GM23338 (cell line): ENCODE results near the gene FAM167B. TPM values are rescaled to one million over a fixed set of nuclear protein-coding genes. Genes with fewer than 3 reads are reported as not detected.
A peak's percentile ranks its signal among the peaks of the same experiment; 100 is the strongest.

Experiments used
- ATAC-seq: fragments of 200-7000 bp; cut with Tn5 transposase; 3 replicates; pipeline ENCODE4 v1.9.1; 2020
- DNase-seq: peaks from one replicate; pipeline ENCODE4 v3.0.0-alpha.2; 2015; ENCODE audit warnings: low spot score
- H2AFZ ChIP-seq: fragments of 200-600 bp; sonication (generic); 2 replicates; pipeline ENCODE4 v1.8.0; 2016; ENCODE audit warnings: antibody characterized with exemption, mild to moderate bottlenecking, moderate library complexity
- H3F3A ChIP-seq: fragments of 200-600 bp; sonication (generic); replicated peaks from 2 replicates; pipeline ENCODE4 v1.8.0; 2017; ENCODE audit warnings: antibody characterized with exemption, mixed run types, low read depth
- H3K27ac ChIP-seq: fragments of 200-600 bp; sonication (generic); 2 replicates; pipeline ENCODE4 v1.6.1; 2016; ENCODE audit warnings: low read depth
- H3K27me3 ChIP-seq: fragments of 200-600 bp; sonication (generic); 2 replicates; pipeline ENCODE4 v1.8.0; 2016; ENCODE audit warnings: mild to moderate bottlenecking, mixed run types, moderate library complexity; ENCODE audit not compliant: insufficient read depth
- H3K36me3 ChIP-seq: fragments of 200-600 bp; sonication (generic); 2 replicates; pipeline ENCODE4 v1.8.0; 2016; ENCODE audit warnings: mild to moderate bottlenecking; ENCODE audit not compliant: insufficient read depth
- H3K4me1 ChIP-seq: fragments of 200-600 bp; sonication (generic); 2 replicates; pipeline ENCODE4 v1.8.0; 2016; ENCODE audit warnings: mild to moderate bottlenecking, moderate library complexity; ENCODE audit not compliant: insufficient read depth
- H3K4me2 ChIP-seq: fragments of 200-600 bp; sonication (generic); 2 replicates; pipeline ENCODE4 v1.7.1; 2017; ENCODE audit warnings: mixed run types
- H3K4me3 ChIP-seq: fragments of 200-600 bp; sonication (generic); 2 replicates; pipeline ENCODE4 v1.6.1; 2016; ENCODE audit warnings: mixed run types
- H3K79me2 ChIP-seq: fragments of 200-600 bp; sonication (generic); replicated peaks from 2 replicates; pipeline ENCODE4 v1.8.0; 2017; ENCODE audit warnings: mild to moderate bottlenecking; ENCODE audit not compliant: insufficient read depth
- H3K9me2 ChIP-seq: fragments of 200-600 bp; sonication (generic); 2 replicates; pipeline ENCODE4 v1.8.0; 2017; ENCODE audit not compliant: insufficient read depth
- H4K20me1 ChIP-seq: fragments of 200-600 bp; sonication (generic); replicated peaks from 2 replicates; pipeline ENCODE4 v1.8.0; 2017; ENCODE audit warnings: mild to moderate bottlenecking; ENCODE audit not compliant: insufficient read depth
- H3K27ac Mint-ChIP-seq: 2 replicates; pipeline ENCODE4 v1.8.0; 2020; ENCODE audit warnings: inconsistent platforms, mild to moderate bottlenecking, moderate library complexity, mixed read lengths
- H3K27me3 Mint-ChIP-seq: 3 replicates; pipeline ENCODE4 v1.8.0; 2022; ENCODE audit warnings: low read depth, mild to moderate bottlenecking, moderate library complexity, mixed read lengths, inconsistent platforms; ENCODE audit not compliant: insufficient read depth, poor library complexity
- H3K36me3 Mint-ChIP-seq: 3 replicates; pipeline ENCODE4 v1.8.0; 2021; ENCODE audit warnings: low read depth, mild to moderate bottlenecking, inconsistent platforms, moderate library complexity, mixed read lengths
- H3K4me1 Mint-ChIP-seq: 3 replicates; pipeline ENCODE4 v1.8.0; 2020; ENCODE audit warnings: mild to moderate bottlenecking, inconsistent platforms, mixed read lengths
- H3K4me3 Mint-ChIP-seq: 3 replicates; pipeline ENCODE4 v1.8.0; 2021; ENCODE audit warnings: moderate library complexity, mild to moderate bottlenecking, inconsistent platforms, mixed read lengths
- H3K9me3 Mint-ChIP-seq: 3 replicates; pipeline ENCODE4 v1.8.0; 2020; ENCODE audit warnings: moderate library complexity, mild to moderate bottlenecking, inconsistent platforms, mixed read lengths
- CREB1 ChIP-seq: fragments of 250-450 bp; sonication (Bioruptor Pico); IDR thresholded peaks from 2 replicates; pipeline ENCODE4 v1.5.0; 2020; ENCODE audit warnings: low read depth, mild to moderate bottlenecking, moderate library complexity
- CTCF ChIP-seq, 2 experiments: fragments of 200-600 bp in 1 of 2; sonication (generic) in 1 of 2; conservative IDR thresholded peaks; 2 replicates each; pipeline versions ENCODE4 v1.5.1 to v1.6.1; 2016 to 2017; ENCODE audit warnings: antibody characterized with exemption in 2 of 2, low read depth in 2 of 2, mild to moderate bottlenecking in 2 of 2, moderate library complexity in 1 of 2
- EZH2 ChIP-seq: fragments of 200-600 bp; sonication (generic); IDR thresholded peaks from one replicate; pipeline ENCODE4 v1.8.0; 2017; ENCODE audit warnings: antibody characterized with exemption, mild to moderate bottlenecking, low read depth; ENCODE audit not compliant: unreplicated experiment
- EZH2phosphoT487 ChIP-seq: fragments of 200-600 bp; sonication (generic); IDR thresholded peaks from one replicate; pipeline ENCODE4 v1.8.1; 2018; ENCODE audit warnings: antibody characterized with exemption; ENCODE audit not compliant: unreplicated experiment
- JUNB ChIP-seq: IDR thresholded peaks from one replicate; pipeline ENCODE4 v1.6.1; 2016; ENCODE audit warnings: antibody characterized with exemption; ENCODE audit not compliant: unreplicated experiment
- NANOG ChIP-seq: IDR thresholded peaks from 2 replicates; pipeline ENCODE4 v1.6.1; 2016; ENCODE audit warnings: antibody characterized with exemption, borderline replicate concordance
- REST ChIP-seq: IDR thresholded peaks from one replicate; pipeline ENCODE4 v1.6.1; 2018; ENCODE audit warnings: antibody characterized with exemption; ENCODE audit not compliant: unreplicated experiment
- ZNF114 ChIP-seq: fragments of 250-450 bp; sonication (Bioruptor Pico); IDR thresholded peaks from 2 replicates; pipeline ENCODE4 v1.5.0; 2020; ENCODE audit warnings: mild to moderate bottlenecking, moderate library complexity
- ZNF331 ChIP-seq: fragments of 250-450 bp; sonication (Bioruptor Pico); IDR thresholded peaks from 2 replicates; pipeline ENCODE4 v1.5.0; 2020; ENCODE audit warnings: low read depth, mild to moderate bottlenecking, moderate library complexity
- polyA plus RNA-seq: library from polyadenylated mRNA; unstranded; fragments of >200 nt; fragmentation: Nextera tagmentation; extraction: Ambion mirVana; gene quantifications from 2 replicates; pipeline ENCODE4 v1.2.1, GENCODE V29; 2016
- total RNA-seq: library from RNA; depleted of rRNA; stranded (reverse); fragments of >200 nt; shearing (Covaris generic); gene quantifications from 2 replicates; pipeline ENCODE4 v1.2.3, GENCODE V29; 2014
- TF ChIP-seq, protein P1 (sequence below): fragments of 250-450 bp; sonication (Bioruptor Pico); IDR thresholded peaks from 2 replicates; pipeline ENCODE4 v1.5.0; 2020; ENCODE audit warnings: mild to moderate bottlenecking, moderate library complexity

Gene FAM167B
- total and polyA plus RNA-seq, 2 experiments from 2014 or later: 0.31 to 2.2 TPM

DNA sequence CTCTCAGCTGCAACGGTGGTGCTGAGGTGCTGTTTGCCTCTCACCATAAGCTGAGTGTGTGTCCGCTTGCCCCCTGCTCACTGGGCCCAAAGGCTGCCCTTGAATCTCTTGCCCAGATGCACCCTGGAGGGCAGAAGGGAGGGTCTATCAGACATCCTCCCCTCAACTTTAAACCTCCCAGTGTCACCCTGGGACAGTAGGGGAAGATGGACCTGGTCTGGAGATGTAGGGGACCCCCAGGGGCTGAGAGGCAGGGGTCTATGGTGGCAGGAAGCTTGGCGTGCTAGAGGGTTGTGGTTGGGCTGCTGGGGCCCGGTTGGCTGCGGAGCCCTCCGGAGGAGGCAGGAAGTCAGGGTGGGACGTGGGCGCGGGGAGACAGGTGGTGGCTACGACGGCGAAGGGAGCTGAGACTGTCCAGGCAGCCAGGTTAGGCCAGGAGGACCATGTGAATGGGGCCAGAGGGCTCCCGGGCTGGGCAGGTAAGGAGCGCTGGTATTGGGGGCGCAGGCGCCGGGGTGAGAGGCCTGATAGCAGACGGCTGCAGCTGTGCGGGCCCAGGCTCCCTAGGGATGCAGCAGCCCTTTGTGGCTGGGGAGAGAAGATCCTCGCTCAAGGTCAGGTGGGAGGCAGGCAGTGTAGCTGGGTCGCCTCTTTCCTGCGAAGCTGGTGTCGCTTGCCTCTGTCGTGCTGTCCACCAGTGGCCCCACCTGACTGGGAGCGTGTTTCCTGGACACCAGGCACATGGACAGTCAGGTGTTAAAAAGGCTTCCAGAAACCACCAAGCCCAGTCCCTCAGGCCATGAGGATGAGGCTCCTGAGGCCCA, 4.1 kb downstream of the FAM167B start, which contains the start of gene LCK:
LCK (plus strand) TSS at position 373 of the 824 bp plus-strand sequence. CDS start 23,065 bp downstream, outside the sequence.
- no peaks in the 10 kb centered on the region for H3K27me3 ChIP-seq
- H3K27ac ChIP-seq: no peak within 1 kb of the TSS
- H3K4me1 ChIP-seq: peaks cover 31% of the 10 kb centered on the region
- no peaks in the 10 kb centered on the region for H3K36me3 ChIP-seq
- H3K9me2 ChIP-seq: no peaks in the 10 kb centered on the region
- Mint-ChIP-seq H3K9me3 (no peaks in the 10 kb centered on the region), H3K27ac (peak within 1 kb of the TSS; percentile 42; the same call in 1 of the 2 replicates), H3K4me1 (peaks cover 31% of the 10 kb centered on the region), H3K36me3 (no peaks in the 10 kb centered on the region), H3K4me3 (no peak within 1 kb of the TSS; the same call in 2 of the 3 replicates), H3K27me3 (peaks cover 16% of the 10 kb centered on the region)
- no peaks in the 10 kb centered on the region for H4K20me1 ChIP-seq
- DNase-seq (peak; percentile 36), ATAC-seq (peak; percentile 9; the same call in 2 of the 3 replicates)
- no peak for TF ChIP-seq JUNB
- TF ChIP-seq CREB1 (CRISPR knock-in tag): no peak
- TF ChIP-seq, protein P1, sequence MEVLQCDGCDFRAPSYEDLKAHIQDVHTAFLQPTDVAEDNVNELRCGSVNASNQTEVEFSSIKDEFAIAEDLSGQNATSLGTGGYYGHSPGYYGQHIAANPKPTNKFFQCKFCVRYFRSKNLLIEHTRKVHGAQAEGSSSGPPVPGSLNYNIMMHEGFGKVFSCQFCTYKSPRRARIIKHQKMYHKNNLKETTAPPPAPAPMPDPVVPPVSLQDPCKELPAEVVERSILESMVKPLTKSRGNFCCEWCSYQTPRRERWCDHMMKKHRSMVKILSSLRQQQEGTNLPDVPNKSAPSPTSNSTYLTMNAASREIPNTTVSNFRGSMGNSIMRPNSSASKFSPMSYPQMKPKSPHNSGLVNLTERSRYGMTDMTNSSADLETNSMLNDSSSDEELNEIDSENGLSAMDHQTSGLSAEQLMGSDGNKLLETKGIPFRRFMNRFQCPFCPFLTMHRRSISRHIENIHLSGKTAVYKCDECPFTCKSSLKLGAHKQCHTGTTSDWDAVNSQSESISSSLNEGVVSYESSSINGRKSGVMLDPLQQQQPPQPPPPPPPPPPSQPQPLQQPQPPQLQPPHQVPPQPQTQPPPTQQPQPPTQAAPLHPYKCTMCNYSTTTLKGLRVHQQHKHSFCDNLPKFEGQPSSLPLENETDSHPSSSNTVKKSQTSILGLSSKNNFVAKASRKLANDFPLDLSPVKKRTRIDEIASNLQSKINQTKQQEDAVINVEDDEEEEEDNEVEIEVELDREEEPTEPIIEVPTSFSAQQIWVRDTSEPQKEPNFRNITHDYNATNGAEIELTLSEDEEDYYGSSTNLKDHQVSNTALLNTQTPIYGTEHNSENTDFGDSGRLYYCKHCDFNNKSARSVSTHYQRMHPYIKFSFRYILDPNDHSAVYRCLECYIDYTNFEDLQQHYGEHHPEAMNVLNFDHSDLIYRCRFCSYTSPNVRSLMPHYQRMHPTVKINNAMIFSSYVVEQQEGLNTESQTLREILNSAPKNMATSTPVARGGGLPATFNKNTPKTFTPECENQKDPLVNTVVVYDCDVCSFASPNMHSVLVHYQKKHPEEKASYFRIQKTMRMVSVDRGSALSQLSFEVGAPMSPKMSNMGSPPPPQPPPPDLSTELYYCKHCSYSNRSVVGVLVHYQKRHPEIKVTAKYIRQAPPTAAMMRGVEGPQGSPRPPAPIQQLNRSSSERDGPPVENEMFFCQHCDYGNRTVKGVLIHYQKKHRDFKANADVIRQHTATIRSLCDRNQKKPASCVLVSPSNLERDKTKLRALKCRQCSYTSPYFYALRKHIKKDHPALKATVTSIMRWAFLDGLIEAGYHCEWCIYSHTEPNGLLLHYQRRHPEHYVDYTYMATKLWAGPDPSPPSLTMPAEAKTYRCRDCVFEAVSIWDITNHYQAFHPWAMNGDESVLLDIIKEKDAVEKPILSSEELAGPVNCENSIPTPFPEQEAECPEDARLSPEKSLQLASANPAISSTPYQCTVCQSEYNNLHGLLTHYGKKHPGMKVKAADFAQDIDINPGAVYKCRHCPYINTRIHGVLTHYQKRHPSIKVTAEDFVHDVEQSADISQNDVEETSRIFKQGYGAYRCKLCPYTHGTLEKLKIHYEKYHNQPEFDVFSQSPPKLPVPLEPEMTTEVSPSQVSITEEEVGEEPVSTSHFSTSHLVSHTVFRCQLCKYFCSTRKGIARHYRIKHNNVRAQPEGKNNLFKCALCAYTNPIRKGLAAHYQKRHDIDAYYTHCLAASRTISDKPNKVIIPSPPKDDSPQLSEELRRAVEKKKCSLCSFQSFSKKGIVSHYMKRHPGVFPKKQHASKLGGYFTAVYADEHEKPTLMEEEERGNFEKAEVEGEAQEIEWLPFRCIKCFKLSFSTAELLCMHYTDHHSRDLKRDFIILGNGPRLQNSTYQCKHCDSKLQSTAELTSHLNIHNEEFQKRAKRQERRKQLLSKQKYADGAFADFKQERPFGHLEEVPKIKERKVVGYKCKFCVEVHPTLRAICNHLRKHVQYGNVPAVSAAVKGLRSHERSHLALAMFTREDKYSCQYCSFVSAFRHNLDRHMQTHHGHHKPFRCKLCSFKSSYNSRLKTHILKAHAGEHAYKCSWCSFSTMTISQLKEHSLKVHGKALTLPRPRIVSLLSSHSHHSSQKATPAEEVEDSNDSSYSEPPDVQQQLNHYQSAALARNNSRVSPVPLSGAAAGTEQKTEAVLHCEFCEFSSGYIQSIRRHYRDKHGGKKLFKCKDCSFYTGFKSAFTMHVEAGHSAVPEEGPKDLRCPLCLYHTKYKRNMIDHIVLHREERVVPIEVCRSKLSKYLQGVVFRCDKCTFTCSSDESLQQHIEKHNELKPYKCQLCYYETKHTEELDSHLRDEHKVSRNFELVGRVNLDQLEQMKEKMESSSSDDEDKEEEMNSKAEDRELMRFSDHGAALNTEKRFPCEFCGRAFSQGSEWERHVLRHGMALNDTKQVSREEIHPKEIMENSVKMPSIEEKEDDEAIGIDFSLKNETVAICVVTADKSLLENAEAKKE (CRISPR knock-in tag): no peak
- TF ChIP-seq ZNF114 (CRISPR knock-in tag): no peak
- no peak for TF ChIP-seq EZH2
- no peak for TF ChIP-seq NANOG
- no peak for TF ChIP-seq CTCF (conservative IDR thresholded peaks at IDR 0.05; ENCODE audit: low read depth in 2 of 2)
- TF ChIP-seq REST: no peak
- no peak for TF ChIP-seq ZNF331 (CRISPR knock-in tag)
- TF ChIP-seq EZH2phosphoT487: no peak
- H3K4me3 ChIP-seq: no peak within 1 kb of the TSS
- peak within 1 kb of the TSS; percentile 84; the same call in 1 of the 2 replicates for H3K4me2 ChIP-seq
- H3F3A ChIP-seq: peaks cover 26% of the 10 kb centered on the region
- H3K79me2 ChIP-seq: no peaks in the 10 kb centered on the region
- H2AFZ ChIP-seq: peak within 1 kb of the TSS; percentile 87
